Retinal pigment epithelial cell (primary cell): ENCODE measurements around the gene RPL36A.
A peak's percentile ranks its signal among the peaks of the same experiment; 100 is the strongest.

Experiments used
- DNase-seq: peaks from one replicate; pipeline ENCODE4 v3.0.0-alpha.2; 2010; ENCODE audit warnings: low read depth
- H3K4me3 ChIP-seq: 2 replicates; pipeline ENCODE4 v1.5.1; 2011; ENCODE audit warnings: mild to moderate bottlenecking, low read length, control low read depth, moderate library complexity
- CTCF ChIP-seq: conservative IDR thresholded peaks from 2 replicates; pipeline ENCODE4 v1.5.1; 2011; ENCODE audit warnings: low read depth, low read length, control low read depth, inconsistent platforms

RPL36A gene

GRCh38 chrX:101388604-101389003, 2.2 kb upstream of the RPL36A start:
- H3K4me3 ChIP-seq: no peak overlapping the region
- TF ChIP-seq CTCF: no peak

GRCh38 chrX:101391831-101392230, 1.0 kb downstream of the RPL36A start:
- no peak for DNase-seq
- no peak for TF ChIP-seq CTCF
- peak overlapping the region; percentile 83 for H3K4me3 ChIP-seq

More at GRCh38 chrX:101388604-101389003, 2.2 kb upstream of the RPL36A start:
- no peak for DNase-seq

DNA sequence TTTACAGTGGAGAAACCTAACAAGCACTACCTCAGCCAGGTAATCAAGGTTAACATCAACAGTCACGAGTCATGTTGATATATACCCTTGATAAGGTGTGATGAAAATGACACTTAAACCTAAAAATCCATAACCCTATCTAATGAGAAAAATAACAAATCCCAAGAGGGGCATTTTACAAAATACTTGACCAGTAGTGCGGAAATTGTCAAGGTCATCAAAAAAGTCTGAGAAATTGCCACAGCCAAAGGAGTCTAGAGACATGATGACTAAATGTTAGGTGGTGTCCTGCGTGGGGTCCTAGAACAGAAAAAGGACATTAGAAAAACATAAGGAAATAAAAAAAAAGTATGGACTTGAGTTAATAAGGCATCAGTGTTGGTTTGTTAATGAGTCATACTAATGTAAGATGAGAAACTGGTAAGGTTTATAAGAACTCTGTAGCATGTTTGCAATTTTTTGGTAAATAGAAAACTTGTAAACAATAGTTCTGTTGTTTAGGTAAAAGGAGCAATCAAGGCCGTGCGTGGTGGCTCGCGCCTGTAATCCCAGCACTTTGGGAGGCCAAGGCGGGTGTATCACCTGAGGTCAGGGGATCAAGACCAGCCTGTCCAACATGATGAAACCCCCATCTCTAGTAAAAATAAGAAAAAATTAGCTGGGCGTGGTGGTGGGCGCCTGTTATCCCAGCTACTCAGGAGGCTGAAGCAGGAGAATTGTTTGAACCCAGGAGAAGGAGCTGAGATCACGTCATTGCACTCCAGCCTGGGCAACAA, 2.9 kb downstream of the RPL36A start:
- no peak for TF ChIP-seq CTCF
- no peak overlapping the region for H3K4me3 ChIP-seq
- DNase-seq: no peak

DNA sequence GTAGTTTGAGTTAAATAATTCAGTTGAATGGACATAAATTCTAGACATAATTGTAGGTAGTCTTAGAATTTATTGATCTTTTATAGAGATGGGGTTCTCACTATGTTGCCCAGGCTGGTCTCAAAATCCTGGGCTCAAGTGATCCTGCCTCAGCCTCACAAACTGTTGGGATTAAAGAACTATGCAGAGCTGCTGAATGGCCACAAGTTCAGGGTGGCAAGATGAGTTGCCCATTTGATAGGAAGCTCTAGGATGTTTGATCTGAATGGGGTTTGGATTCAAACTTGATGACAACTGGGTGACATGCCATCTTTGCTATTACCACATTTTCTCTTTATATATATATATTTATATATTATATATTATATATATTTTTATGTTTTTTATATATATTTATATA, 3.6 kb downstream of the RPL36A start:
- no peak for TF ChIP-seq CTCF
- no peak for DNase-seq
- H3K4me3 ChIP-seq: no peak overlapping the region

- TF ChIP-seq CTCF: no peak
- H3K4me3 ChIP-seq: no peak overlapping the region
- no peak for DNase-seq
Observed at GRCh38 chrX:101395789-101396188, 5.0 kb downstream of the RPL36A start.

DNA sequence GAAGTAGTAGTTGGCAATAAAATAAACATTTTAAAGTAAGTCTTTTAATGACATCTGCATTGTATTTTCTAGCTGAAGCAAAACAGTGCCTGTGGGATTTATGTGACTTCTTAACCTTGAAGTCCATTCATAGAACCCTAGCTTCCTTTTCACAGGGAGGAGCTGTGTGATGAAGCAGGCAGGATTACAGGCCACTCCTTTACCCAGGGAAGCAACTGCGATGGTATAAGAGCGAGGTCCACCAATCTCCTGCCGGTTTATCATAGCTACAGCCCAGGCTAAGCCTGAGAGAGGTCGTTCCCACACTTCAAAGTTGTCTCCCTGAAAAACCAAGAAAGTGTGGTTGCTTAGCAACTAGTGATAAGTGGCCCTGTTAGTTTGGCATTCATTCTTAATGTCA, 7.0 kb downstream of the RPL36A start:
- H3K4me3 ChIP-seq: no peak overlapping the region
- TF ChIP-seq CTCF: no peak
- DNase-seq: no peak

DNA sequence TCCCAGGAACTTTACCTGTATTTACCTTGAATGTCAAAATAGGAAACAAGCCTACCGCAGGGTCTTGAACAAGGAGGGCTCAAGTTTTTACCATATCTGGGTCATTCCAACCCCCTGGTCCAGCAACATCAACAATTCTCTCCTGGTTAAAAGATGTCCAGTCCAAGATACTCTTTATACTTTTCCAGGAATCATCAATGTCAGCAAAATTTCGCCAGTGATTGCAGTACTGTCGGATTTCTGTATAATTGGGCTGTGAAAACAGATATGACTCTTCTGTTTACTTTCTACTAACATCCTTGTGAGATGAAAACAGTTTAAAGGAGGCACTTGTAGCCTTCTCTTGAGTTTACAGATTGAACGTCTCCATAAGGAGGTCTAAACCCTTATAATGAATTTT, 7.9 kb downstream of the RPL36A start:
- H3K4me3 ChIP-seq: no peak overlapping the region
- DNase-seq: no peak
- TF ChIP-seq CTCF: no peak
